ENCODE measurements around the gene TIMM23.
"Not testable (repeated sequence)": the region's sequence is repeated elsewhere in the genome, so short reads cannot be mapped to it uniquely, and the experiment has no call there.

The TIMM23 gene, protein sequence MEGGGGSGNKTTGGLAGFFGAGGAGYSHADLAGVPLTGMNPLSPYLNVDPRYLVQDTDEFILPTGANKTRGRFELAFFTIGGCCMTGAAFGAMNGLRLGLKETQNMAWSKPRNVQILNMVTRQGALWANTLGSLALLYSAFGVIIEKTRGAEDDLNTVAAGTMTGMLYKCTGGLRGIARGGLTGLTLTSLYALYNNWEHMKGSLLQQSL
- 20.6 to 122 (median 29.2) reads per million in 3 experiments for total RNA-seq

DNA sequence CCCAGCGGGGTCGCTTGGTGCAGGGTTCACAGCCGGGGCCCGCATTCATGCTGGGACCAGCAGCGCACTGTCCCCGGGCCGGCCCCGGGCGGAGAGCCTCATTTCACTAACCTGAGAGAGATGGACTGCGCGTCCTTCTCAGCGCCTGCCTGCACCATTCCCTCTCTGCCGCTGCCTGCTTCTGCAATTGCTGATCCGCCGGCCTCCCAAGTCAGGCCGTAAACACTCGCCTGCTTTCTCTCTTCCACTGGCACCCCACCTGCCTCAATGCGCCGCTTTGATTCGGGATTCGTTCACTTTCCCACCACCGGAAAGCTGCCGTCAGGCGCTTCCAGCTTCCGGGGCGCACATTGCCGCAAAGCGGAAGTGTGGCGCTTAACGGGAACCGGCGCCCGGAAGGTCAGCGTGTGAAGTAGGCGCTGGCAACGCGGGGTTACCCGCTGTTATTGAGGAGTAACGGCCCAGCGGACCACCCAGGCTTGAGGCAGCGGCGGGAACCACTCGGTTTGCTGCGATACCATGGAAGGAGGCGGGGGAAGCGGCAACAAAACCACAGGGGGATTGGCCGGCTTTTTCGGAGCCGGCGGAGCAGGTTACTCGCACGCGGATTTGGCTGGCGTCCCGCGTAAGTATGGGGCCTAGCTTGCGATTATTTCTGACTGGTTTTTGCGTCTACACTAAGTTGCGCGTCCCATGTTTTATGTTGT is at the start of gene TIMM23:
TIMM23 (plus strand) TSS at position 384 of the 707 bp plus-strand sequence; CDS start at position 520, 136 bp downstream.
- peak; percentile 89 for DNase-seq

DNA sequence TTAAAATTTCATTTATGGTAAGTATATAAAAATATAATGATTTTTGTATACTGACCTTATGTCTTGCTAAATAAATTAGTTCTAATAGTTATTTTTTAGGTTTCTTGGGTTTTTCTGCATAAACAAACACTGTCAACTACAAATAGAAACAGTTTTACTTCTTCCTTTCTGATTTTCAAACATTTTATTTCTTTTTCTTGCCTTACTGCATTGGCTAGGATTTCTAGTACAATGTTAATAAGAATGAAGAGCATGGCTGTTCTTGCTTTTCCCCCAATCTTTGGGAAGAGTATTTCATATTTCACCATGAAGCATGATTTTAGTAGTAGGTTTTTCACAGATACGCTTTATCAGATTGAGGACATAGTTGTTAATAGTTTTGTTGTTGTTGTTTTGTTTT is 45.5 kb upstream of the TIMM23 start:
- not testable (repeated sequence) for DNase-seq

DNA sequence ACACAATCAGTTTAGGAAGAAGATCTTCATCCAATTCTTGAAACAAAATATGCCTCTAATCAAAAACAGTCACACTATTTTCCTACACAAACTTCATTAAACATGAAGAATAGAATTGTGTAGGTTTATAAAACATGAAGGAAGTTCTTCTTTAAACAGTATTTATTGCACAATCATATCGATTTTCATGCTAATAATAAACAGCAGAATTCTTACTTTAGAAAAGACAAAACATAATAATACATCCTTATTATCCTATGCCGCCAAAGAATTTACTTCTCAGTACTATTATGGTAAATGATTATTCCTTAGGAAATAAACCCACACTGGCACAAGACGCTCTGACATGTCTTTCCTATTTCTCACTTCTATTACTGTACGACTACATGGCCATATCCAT is 41.0 kb upstream of the TIMM23 start:
- DNase-seq = not testable (repeated sequence)

DNA sequence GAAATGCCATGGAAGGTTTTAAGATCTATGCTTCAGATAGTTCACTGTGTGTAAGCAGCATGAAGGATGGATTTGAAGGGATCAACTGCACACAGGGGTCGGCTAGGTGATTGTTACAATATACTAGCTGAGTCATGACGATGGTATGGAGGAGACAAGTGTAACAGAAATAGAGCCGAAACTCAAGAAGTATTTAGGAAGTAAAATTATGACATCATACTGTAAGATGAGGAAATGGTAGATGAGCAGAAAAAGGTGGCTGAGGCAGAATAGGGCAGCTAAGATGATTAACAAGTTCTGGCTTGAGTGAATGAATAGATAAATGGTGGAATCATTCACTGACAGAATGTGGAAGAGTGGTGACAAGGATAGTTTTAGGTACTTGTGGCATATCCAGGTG is 37.5 kb upstream of the TIMM23 start:
- not testable (repeated sequence) for DNase-seq

DNA sequence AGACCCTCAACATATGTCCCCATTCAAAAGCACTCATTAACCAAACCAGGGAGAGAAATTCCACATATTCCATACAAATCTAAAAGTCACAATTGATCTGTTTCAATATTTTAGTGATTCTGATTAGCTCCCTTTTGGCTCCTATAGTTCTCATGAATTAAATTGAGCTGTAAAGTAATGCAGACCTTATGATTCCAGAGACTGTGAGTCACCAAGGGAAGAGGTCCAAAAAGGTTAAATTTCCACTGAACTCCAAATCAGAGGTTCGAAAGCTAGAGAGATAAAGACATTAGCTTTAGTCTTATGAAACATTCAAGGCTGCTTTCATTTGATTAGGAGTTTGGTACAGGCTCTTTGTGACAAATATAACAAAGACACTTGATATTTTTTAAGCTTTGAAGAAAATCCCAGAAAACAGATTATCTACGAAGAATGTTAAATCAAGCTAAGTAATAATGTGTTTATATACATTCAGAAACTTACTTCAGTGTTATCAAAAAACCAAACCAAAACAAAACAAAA is 33.1 kb upstream of the TIMM23 start:
- DNase-seq = not testable (repeated sequence)

DNA sequence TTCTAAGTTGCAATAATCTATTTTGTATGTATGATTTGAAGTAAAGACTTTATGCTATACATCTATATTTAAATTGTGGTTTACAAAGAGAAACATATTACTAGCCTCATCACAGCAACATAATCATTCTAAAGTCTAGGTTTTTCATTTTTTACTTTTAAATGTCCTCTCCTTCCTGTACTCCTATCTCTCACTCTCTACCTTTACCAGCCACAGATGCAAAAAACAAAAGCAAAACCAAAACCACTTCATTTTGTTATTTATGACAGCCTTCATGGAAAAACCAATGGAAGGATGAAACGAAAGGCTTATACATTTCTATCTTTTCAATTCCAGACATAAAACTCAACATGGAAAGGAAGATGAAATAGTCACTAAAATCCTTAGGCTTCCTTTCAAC is 31.1 kb upstream of the TIMM23 start:
- not testable (repeated sequence) for DNase-seq

DNA sequence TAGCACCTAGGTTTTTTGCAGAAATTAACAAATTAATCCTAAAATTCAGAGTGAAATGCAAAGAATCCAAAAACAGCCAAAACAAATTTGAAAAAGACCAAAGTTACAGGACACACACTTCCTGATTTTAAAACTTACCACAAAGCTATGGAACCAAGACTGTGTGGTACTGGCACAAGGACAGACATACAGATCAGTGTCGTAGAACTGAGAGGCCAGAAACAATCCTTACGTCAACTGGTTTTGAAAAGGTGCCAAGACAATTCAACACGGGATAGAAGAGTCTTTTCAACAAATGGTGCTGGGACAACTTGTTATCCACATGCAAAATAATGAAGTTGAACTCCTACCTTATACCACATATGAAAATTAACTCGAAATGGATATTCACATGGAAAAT is 26.8 kb upstream of the TIMM23 start:
- DNase-seq = not testable (repeated sequence)

DNA sequence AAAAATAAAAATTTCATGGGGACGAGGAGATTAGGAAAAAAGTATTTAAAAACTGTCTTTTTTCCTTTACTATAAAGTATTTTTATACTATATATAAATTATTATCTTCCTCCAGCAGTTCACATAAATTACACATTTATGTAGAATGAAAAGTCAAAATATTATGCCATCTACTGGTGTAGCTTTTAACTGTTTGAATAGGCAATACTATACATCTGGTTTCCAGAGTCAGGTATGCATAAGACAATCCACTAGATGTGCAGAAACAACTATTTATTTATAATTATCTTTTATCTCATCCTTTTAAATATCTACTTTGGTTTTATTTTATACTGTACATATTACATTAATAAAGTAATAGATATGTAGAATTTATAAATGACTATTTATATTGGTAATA is 24.9 kb upstream of the TIMM23 start:
- DNase-seq = not testable (repeated sequence)

DNA sequence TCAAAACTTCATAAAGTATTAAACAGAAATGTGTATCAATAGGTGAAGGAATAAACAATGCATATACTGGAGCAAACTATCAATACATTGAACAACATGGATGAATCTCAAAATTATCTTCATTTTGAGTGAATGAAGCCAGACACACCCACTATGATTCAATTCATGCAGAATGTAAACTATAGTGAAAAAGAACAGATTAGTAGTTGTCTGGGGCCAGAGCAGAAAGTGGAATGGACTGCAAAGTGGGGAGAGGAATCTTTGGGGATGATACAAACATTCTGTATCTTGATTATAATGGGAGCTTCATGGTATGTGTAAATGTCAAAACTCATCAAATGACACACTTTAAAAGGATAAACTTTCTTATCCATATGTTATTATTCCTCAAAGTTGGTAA is 23.5 kb upstream of the TIMM23 start:
- DNase-seq = not testable (repeated sequence)

DNA sequence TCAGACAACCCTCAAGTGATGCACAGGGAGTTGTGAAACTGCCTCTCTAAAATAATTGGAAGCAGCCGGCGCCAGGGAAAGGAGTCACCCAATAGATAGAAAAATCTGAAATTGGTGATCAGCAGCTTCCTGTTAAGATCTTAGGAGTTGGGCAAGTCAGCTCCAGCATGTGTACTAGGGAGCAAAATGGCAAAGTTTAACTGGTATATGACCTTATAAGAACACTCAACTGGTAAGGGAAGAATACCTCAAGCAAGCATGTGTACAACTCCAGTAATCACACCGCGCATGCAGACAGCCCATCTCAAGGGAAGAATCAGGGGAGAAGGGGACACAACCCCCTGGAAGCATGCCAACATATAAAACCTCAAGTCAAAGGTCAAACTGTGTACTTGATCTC is 17.9 kb upstream of the TIMM23 start:
- DNase-seq = not testable (repeated sequence)

DNA sequence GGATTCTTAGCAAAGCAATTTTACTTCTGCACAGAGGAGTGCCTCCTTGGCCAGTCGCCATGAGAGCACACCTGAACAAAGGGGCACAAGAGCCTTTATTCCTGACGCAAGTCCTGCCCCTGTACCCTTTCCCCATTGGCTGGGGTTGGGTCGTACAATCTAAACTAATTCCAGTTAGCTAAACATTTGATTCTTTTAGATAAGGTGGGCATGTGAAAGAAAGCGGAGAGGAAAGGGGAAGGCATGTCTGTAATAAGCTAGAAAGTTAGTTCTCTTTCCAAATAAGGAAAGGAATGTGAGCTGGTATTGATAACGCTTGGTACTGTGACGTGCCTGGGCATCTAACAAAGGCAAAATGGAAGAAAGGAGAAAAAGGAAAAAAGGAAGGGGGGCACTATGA is 15.7 kb upstream of the TIMM23 start:
- DNase-seq = not testable (repeated sequence)

DNA sequence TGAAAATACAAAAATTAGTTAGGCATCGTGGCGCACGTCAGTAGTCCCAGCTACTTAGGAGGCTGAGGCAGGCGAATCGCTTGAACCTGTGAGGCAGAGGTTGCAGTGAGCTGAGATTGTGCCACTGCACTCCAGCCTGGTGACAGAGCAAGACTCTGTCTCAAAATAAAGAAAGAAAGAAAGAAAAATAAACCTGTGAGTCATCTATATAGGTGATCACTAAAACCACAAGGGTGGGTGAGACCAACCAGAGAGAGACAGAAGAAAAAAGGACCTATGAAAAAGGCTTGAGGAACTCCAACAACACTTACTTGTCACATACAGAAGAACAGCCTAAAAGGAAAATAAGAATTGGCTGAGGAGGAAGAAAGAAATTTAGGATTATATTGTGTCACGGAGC is 14.4 kb upstream of the TIMM23 start:
- not testable (repeated sequence) for DNase-seq

DNA sequence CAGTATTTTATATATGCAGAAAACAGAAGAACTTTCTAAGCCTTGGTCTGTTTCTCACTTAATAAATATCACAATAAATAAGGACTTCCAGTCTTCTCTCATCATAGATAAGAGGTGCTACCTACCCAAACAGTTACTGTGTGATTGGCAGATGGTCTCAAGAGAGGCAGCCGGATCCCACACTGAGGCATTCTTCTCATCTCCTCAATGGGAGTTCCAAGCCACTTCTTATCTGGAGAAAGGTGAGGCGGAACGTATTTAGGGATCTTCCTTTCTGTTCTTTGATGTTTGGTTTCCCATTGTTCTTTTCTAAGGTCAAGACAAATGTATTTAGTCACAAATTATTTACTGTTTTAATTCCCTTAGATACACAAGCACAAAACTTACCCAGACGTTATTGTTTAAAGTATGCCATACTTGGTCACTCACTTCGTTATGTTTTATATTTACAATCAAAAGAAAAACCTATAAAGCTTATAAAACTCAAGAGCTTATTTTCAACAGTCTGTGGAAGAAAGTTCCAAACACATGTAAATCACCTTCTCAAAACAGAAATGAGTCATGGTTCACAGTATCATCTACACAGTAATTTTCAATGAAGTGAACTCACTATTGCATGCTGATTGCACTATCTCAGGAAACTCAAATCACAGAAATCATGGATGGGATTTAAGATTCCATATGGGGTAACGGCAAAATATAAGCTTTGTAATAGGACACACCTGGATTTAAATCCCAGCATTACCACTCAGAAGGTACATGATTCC is 9.4 kb upstream of the TIMM23 start:
- DNase-seq = not testable (repeated sequence)

DNA sequence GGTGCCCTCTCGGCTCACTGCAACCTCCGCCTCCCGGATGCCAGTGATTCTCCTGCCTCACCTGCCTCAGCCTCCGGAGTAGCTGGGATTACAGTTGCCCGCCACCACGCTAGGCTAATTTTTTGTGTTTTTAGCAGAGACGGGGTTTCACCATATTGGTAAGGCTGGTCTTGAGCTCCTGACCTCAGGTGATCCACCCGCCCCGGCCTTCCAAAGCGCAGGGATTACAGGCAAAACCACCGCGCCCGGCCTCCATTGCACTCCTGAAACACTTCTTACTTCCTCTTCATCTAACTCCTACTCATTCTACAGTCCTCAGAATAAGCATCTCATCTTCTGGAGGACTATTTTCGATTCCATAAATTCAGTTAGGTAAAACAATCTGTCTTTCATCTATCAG is 1.3 kb upstream of the TIMM23 start:
- DNase-seq = not testable (repeated sequence)

DNA sequence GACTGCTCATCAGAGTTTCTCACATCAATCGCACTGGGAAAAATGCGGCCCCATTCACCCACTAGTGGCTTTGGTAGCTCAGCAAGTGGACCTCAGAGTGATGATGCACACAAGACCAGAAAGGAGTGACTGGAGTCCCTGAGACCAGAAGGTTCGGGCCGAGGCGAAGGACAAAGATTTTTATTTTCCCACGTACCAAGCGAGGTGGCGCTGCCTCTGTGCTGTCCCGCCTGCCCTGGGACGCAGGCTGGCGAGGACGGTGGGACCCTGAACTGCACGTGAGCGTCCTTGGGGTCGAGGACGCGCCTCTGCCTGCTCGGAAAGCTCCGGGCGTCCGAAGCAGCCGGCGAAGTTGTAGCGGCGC is 565 bp upstream of the TIMM23 start:
- not testable (repeated sequence) for DNase-seq

DNA sequence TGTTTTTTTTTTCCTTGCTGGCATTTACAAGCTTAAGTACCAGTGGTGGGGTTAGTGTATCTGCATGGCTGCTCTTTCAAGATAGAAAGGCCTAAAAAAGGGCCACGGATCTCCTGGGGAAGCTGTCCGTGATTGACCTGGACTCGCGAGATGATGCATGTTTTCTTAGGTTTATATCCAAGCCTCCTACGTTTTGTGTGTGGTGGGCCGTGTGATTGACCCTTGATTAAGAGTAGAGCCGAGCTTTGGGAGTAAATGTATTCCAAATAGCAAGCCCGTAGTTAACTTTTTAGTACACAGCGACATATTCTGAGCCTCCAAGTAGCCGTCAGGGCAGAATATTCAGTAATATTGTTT is 502 bp downstream of the TIMM23 start:
- DNase-seq = not testable (repeated sequence)

DNA sequence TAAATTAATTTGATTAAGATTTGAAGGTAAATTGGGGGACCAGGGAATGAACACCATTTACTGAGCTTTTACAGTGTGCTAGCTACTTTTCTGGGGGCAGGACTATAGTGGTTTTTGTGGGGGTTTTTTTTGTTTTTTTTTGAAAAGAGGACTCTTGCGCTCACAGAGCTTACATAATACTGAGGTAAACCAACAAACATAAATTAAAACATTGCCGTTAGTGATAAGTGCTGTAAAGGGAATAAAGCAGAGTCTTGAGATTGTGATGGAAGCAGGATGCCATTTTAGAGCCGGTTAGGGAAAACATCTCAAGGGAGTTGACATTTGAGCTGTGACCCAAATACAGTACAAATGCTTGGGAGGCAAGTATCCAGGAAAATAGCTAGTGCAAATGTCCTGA is 1.8 kb downstream of the TIMM23 start:
- DNase-seq = not testable (repeated sequence)

DNA sequence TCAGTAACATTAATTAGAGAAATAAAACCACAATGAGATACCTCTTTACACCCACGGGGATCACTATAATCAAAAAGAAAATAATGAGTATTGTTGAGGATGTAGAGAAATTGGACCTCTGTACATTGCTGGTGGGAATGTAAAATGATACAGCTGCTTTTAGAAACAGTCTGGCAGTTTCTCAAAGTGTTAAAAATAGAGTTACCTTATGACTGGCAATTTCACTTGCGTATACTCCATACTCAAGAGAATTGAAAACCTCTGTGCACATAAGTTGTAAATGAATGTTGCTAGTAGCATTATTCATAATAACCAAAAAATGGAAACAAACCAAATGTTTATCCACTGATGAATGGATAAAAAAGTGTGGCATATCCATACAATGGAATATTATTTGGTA is 6.3 kb downstream of the TIMM23 start:
- DNase-seq = not testable (repeated sequence)

DNA sequence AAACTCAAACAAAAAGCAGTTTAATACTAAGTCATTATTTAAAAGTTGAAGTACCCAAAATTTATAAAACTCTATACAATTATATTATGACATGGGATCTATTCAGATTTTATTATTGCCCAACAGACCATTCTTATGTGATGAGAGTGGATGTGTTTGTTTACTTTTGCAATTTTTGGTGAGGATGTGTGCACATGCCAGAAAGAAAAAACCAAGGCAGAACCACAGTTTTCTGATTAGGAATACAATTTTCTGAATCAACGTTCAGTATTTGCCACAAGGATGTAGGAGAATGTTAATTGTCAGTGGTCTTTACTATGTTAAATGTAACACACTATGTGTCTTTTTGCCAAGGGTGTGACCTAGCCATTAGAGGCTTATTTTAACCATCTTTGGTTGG is 9.1 kb downstream of the TIMM23 start:
- not testable (repeated sequence) for DNase-seq

DNA sequence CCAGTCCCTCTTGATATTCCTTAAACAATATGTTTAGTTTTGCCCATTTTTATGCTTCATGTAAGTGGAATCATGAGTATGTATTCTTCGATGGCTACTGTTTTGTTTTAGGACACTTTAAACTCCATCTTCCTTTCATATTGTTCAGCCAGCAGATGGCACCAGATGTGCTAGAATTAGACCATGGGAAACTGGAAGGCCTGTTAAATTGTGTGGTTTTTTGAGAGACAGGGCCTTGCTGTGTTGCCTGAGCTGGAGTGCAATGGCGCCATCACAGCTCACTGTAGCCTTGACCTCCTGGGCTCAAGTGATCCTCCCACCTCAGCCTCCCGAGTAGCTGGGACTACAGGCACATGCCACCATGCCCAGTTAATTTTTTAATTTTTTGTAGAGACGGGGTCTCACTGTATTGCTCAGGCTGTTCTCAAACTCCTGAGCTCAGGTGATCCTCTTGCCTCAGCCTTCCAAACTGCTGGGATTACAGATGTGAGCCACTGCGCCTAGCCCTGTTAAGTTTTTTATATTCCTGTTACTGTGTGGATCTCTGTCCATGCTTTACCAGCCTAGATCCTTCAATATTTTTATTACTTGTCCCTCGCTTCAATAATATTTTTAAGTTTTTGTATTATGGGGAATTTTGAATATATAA is 11.4 kb downstream of the TIMM23 start:
- peak; percentile 42 for DNase-seq

DNA sequence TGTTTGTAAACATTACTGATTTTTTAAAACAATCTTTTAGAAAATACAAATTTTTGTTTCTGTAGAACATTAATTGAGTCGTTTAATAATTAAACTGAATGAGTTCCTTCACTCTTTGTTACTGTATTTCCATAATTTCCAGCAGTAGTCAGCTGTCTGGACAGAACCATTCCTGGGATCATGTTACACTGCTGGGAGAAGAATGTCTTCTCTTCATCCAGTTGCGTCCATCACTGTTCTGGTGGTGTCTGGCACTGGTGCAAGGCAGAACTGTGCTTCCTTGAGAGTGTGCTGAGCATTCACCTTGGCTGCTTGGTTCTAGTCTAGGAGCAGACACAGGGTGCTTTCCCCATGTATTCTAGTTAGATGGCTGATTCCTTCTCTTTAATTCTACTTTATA is 12.2 kb downstream of the TIMM23 start:
- not testable (repeated sequence) for DNase-seq

DNA sequence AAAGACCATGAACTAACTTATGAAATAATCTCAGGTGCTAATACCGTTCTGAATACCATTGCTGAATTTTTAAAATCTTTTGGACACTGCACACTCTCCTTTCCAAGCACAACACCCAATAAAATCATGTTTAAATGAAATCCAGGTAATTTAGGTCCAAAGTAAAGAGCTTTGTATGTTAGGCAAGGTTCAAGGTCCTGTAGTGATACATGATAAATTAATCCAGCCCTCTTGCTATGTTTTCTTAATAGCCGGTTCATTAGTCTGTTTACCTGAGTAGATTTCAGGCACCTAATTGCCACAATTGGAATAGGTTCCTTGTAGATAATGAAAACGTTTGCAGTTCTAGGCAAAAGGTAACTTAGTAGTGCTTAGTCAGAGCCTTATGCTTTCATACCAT is 13.3 kb downstream of the TIMM23 start:
- not testable (repeated sequence) for DNase-seq

DNA sequence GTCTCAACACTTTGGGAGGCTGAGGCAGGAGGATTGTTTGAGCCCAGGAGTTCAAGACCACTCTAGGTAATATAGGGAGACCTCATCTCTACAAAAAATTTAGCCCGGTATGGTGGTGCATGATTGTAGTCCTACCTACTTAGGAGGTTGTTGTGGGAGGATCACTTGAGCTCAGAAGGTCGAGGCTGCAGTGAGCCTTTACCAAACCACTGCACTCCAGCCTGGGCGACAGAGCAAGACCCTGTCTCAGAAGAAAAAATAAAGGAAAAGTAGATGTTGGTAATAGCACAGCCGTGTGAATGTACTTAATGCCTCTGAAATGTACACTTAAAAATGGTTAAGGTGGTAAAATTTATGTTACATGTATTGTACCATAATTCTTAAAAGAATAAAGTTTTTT is 25.3 kb downstream of the TIMM23 start:
- no peak for DNase-seq
